Left lung (tissue), 10 donors: ENCODE measurements around the gene CCR3. TPM values are rescaled to one million over a fixed set of nuclear protein-coding genes. Genes with fewer than 3 reads are reported as not detected.

Source experiments
- ATAC-seq: fragments of 200-7000 bp; cut with Tn5 transposase; one replicate; pipeline ENCODE4 v1.9.1; 2020; ENCODE audit warnings: moderate library complexity
- DNase-seq, 4 donors: peaks; one replicate each; pipeline ENCODE4 v3.0.0-alpha.2; 2013 to 2020
- H3K27ac ChIP-seq, 2 donors: fragments of 200-600 bp; sonication (generic) in 1 of 2; one replicate each; pipeline versions ENCODE4 v1.5.0 to v1.8.0; 2020 to 2021
- H3K27me3 ChIP-seq, 2 donors: fragments of 200-600 bp; sonication (generic) in 1 of 2; one replicate each; pipeline versions ENCODE4 v1.5.0 to v1.8.0; 2020 to 2021
- H3K36me3 ChIP-seq, 2 donors: fragments of 200-600 bp; sonication (generic) in 1 of 2; one replicate each; pipeline versions ENCODE4 v1.5.0 to v1.8.0; 2020 to 2021
- H3K4me1 ChIP-seq, 2 donors: fragments of 200-600 bp; one replicate each; pipeline ENCODE4 v1.8.0; 2021
- H3K4me3 ChIP-seq, 2 donors: fragments of 200-600 bp; sonication (generic) in 1 of 2; one replicate each; pipeline versions ENCODE4 v1.5.0 to v1.8.0; 2020 to 2021; ENCODE audit warnings: mild to moderate bottlenecking in 1 of 2
- H3K9me3 ChIP-seq, 2 donors: fragments of 200-600 bp; sonication (generic) in 1 of 2; one replicate each; pipeline versions ENCODE4 v1.5.0 to v1.8.0; 2020 to 2021
- intact Hi-C, 2 donors: fragments of 100-400 bp; cut with DNase I; formaldehyde crosslinking; loops; one replicate each; pipeline versions ENCODE4 v1.11.2 to v1.14.2; 2022
- polyA plus RNA-seq, 6 donors: library from polyadenylated mRNA; unstranded; fragments of 120-200 nt; gene quantifications; one replicate each; pipeline ENCODE4 v1.2.1, GENCODE V29; 2013; ENCODE audit not compliant: insufficient read length in 6 of 6
- total RNA-seq, 2 donors: library from RNA; stranded (reverse); fragmentation: NEBNext Ultra II Directional; extraction: Animal tissue kit (Norgen Biotek cat#: 25700); gene quantifications; one replicate each; pipeline ENCODE4 v1.2.1, GENCODE V29; 2021
- TF ChIP-seq, protein P1 (sequence below), 2 donors: fragments of 200-600 bp; sonication (generic) in 1 of 2; IDR thresholded peaks; one replicate each; pipeline versions ENCODE4 v1.5.0 to v1.8.0; 2021; ENCODE audit warnings: antibody characterized with exemption in 2 of 2
- donor health status: DM: no; HTN: yes; CAD: no.
- donor health status: DM: no; HTN: no; CAD: no.

Gene CCR3
- total and polyA plus RNA-seq, 8 donors, result 0.10 to 0.22 (median 0.20) TPM; not detected in 3

DNA sequence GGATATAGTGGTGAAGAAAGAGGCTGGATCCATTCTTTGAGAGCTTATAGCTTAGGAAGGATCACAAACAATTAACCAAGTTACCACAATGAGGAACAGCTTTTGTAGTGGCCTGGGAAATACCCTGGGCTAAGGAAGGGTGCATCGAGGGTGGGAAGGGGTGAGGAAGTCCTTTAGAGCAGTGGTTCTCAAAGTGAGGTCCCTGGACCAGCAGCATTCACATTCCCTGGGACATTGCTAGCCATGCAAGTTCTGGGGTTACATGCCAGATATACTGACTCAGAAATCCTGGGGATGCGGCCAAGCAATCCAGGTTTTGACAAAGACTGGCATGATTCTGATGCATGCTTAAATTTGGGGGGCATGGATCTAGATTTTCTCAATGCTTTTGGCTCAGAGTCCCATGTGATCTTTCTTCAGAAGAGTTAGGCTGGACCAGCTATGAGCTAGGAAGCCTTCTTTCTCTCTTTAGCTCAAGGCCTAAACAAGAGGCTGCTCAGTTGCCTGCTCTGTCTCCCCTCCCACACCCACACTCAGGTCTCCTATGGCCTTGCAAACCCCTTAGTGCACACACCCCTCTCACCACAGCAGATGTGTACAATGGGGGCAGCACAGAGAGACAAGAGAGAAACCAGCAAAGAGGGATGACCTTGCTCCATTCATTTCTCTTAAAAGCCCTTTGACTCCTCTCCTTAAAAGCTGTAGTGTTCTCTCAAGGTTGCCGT, 32.4 kb upstream of the CCR3 start:
- H3K27ac ChIP-seq, result peak overlapping the region in 1 of 2 donors; percentile 91
- ATAC-seq (no peak), DNase-seq (no peak)
- no peak overlapping the region for H3K4me3 ChIP-seq
- no peaks in the 10 kb centered on the region for H3K9me3 ChIP-seq
- peaks cover 5 to 64% of the 10 kb centered on the region in 2 donors for H3K4me1 ChIP-seq
- TF ChIP-seq, protein P1, sequence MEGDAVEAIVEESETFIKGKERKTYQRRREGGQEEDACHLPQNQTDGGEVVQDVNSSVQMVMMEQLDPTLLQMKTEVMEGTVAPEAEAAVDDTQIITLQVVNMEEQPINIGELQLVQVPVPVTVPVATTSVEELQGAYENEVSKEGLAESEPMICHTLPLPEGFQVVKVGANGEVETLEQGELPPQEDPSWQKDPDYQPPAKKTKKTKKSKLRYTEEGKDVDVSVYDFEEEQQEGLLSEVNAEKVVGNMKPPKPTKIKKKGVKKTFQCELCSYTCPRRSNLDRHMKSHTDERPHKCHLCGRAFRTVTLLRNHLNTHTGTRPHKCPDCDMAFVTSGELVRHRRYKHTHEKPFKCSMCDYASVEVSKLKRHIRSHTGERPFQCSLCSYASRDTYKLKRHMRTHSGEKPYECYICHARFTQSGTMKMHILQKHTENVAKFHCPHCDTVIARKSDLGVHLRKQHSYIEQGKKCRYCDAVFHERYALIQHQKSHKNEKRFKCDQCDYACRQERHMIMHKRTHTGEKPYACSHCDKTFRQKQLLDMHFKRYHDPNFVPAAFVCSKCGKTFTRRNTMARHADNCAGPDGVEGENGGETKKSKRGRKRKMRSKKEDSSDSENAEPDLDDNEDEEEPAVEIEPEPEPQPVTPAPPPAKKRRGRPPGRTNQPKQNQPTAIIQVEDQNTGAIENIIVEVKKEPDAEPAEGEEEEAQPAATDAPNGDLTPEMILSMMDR (IDR thresholded peaks at IDR 0.05), result no peak
- H3K36me3 ChIP-seq, result peaks cover 0 to 7% of the 10 kb centered on the region in 2 donors
- no peaks in the 10 kb centered on the region for H3K27me3 ChIP-seq
- intact Hi-C loops, result loop anchor here in 1 of 2 donors (5.0 kb wide), 1 partner anchor 123 kb away; no protein-coding TSS in a partner anchor

DNA sequence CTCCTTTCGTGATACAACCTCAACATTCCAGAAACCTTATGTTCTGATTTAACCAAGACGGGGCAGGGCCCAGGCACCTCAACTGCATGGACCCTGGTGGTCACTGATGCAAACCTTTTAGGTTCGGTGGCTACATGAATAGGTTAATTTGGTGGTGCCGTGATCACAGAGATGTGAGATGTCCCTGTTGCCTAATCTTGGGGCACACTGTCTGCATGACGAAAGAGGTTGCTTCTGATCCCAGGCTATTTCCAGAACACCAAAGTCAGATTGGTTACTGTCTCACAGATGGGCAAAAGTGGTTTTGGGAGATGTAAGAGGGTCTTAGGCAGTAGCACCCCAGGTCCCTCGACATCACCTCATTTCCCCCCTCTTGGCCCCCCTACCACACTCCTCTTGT, 30.2 kb upstream of the CCR3 start:
- Histone ChIP-seq H3K27ac (no peak overlapping the region), H3K4me3 (no peak overlapping the region), H3K9me3 (no peaks in the 10 kb centered on the region), H3K27me3 (no peaks in the 10 kb centered on the region), H3K36me3 (no peaks in the 10 kb centered on the region), H3K4me1 (peaks cover 5 to 56% of the 10 kb centered on the region in 2 donors)
- no peak for ATAC-seq
- TF ChIP-seq, protein P1 (IDR thresholded peaks at IDR 0.05), result no peak
- no peak for DNase-seq
- intact Hi-C loops, result loop anchor here in 1 of 2 donors (5.0 kb wide), 1 partner anchor 125 kb away; no protein-coding TSS in a partner anchor

DNA sequence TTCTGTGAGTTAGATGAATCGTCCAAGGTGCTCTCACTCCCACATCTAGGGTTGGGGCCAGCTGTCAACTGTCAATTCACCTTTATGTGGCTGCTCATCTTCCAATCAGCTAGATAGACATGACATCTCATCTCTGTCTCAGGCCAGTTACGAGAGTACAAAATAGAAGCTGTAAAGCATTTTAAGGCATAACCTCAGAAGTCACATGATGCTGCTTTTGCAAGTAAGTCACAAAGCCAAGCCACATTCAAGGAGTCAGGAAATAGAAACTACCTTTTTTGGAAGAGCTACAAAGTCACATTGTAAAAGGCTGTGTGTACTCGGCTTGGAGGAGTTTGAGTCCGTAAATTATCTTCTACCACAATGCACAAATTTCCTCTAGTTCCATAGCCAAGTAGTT, 29.1 kb upstream of the CCR3 start:
- Histone ChIP-seq H3K9me3 (no peaks in the 10 kb centered on the region), H3K27me3 (no peaks in the 10 kb centered on the region), H3K4me1 (peaks cover 5 to 56% of the 10 kb centered on the region in 2 donors), H3K27ac (peak overlapping the region in 1 of 2 donors; percentile 48), H3K36me3 (no peaks in the 10 kb centered on the region), H3K4me3 (no peak overlapping the region)
- no peak for DNase-seq
- ATAC-seq, result no peak
- intact Hi-C loops, result loop anchor here in 1 of 2 donors (5.0 kb wide), 1 partner anchor 126 kb away; no protein-coding TSS in a partner anchor
- TF ChIP-seq, protein P1 (IDR thresholded peaks at IDR 0.05), result no peak

DNA sequence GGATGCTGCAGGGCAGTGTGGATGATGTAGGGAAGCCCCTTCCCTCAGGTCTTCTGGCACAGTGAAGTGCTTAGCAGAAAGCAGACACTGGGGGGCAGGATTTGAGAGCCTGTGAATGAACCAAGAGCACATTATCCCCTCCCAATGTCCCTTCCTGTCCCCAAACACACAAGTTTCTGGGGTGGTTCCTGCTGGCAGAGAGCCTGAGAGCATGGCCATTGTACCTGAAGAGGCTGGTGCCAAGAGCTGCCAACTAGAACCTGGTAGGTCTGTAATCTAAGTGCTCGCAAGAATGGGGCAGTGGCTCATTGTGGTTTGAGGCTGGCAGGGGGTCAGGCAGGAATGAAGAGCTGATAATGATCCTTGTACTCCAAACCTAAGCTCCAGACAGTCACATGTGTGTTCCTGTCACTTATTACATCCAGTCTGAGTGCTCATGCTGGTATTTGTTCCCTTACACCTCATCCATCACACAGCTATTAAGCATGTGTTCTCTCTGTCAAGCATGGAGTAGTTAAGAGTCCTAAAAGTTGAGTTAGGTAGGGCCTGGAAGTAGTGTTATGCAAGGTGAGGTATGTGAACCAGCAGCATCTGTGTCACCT, 27.4 kb upstream of the CCR3 start:
- H3K4me3 ChIP-seq, result no peak overlapping the region
- H3K36me3 ChIP-seq, result no peaks in the 10 kb centered on the region
- H3K27me3 ChIP-seq, result no peaks in the 10 kb centered on the region
- H3K4me1 ChIP-seq, result peaks cover 5 to 40% of the 10 kb centered on the region in 2 donors
- no peak overlapping the region for H3K27ac ChIP-seq
- peak in 2 of 4 donors; percentile 48 to 78 for DNase-seq
- no peaks in the 10 kb centered on the region for H3K9me3 ChIP-seq
- TF ChIP-seq, protein P1 (IDR thresholded peaks at IDR 0.05), result peak in 1 of 2 donors; percentile 20
- peak; percentile 86 for ATAC-seq
- intact Hi-C loops, result loop anchor here in 1 of 2 donors (5.0 kb wide), 1 partner anchor 128 kb away; no protein-coding TSS in a partner anchor

DNA sequence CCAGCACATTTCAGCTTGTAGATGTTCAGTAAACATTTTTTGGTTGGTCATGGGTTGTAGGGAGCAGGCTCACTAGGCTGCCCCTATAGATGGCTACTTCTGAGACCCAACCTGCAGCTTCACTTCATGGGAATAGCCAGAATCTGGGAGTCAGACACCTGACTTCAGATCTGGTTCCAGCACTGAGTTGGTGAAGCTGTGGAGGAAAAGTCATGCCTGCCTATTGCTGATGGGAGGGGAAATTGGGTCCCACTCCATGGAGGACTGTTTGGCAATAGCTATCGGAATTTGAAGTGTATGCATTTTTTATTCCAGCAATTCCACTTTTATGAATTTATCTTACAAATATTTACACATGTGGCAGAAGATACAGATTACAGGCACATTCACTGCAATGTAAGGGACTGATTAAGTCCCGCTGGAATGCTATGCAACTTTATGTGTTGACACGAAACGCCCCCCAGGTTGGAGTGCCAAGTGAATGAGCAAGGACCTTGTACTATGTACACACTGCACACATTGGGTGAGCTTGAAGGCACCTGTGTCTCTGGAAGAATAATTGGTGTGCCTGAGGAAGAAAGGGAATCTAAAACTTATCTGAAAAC, 26.3 kb upstream of the CCR3 start:
- H3K27ac ChIP-seq, result peak overlapping the region in 1 of 2 donors; percentile 15
- intact Hi-C loops, result no loop called here

More for the DNA sequence above, 26.3 kb upstream of the CCR3 start:
- peaks cover 5 to 34% of the 10 kb centered on the region in 2 donors for H3K4me1 ChIP-seq
- no peaks in the 10 kb centered on the region for H3K36me3 ChIP-seq
- ATAC-seq (peak; percentile 74), DNase-seq (peak in 1 of 4 donors; percentile 56)
- H3K27me3 ChIP-seq, result no peaks in the 10 kb centered on the region
- TF ChIP-seq, protein P1 (IDR thresholded peaks at IDR 0.05), result no peak
- no peaks in the 10 kb centered on the region for H3K9me3 ChIP-seq
- no peak overlapping the region for H3K4me3 ChIP-seq
